Adrenal gland (tissue), 12 donors: ENCODE measurements around the gene NIPSNAP3A. TPM values are rescaled to one million over a fixed set of nuclear protein-coding genes. Genes with fewer than 3 reads are reported as not detected.

Source experiments
- DNase-seq, 7 donors: peaks; one replicate each; pipeline ENCODE4 v3.0.0-alpha.2; 2019 to 2020
- H3K27ac ChIP-seq, 5 donors: fragments of 200-600 bp; sonication (generic) in 4 of 5; 1 replicate in 3 of 5; 2 replicates in 2 of 5; pipeline versions ENCODE4 v1.5.1 to v1.8.0; 2016 to 2020; ENCODE audit warnings: mild to moderate bottlenecking in 1 of 5
- H3K27me3 ChIP-seq: fragments of 200-600 bp; 2 replicates; pipeline ENCODE4 v1.8.0; 2021
- H3K36me3 ChIP-seq, 2 donors: fragments of 200-600 bp; replicated peaks in 1 of 2; 1 replicate in 1 of 2; 2 replicates in 1 of 2; pipeline versions ENCODE4 v1.5.1 to v1.8.0; 2018 to 2022
- H3K4me1 ChIP-seq, 2 donors: fragments of 200-600 bp; replicated peaks in 1 of 2; 1 replicate in 1 of 2; 2 replicates in 1 of 2; pipeline versions ENCODE4 v1.5.1 to v1.8.0; 2018 to 2021
- H3K4me3 ChIP-seq, 4 donors: fragments of 200-600 bp; sonication (generic) in 3 of 4; one replicate each; pipeline ENCODE4 v1.5.1; 2016 to 2018
- H3K9me3 ChIP-seq, 3 donors: fragments of 200-600 bp; sonication (generic) in 1 of 3; replicated peaks in 1 of 3; 1 replicate in 2 of 3; 2 replicates in 1 of 3; pipeline versions ENCODE4 v1.5.1 to v1.8.0; 2016 to 2021
- CTCF ChIP-seq, 6 experiments: fragments of 450-650 bp in 4 of 6; fragments of 200-600 bp in 2 of 6; sonication (generic) in 1 of 6; IDR thresholded peaks; 1 replicate in 5 of 6; 2 replicates in 1 of 6; pipeline versions ENCODE4 v1.5.1 to v1.8.0; 2016 to 2021; ENCODE audit warnings: antibody characterized with exemption in 6 of 6, mild to moderate bottlenecking in 2 of 6, moderate library complexity in 1 of 6
- POLR2A ChIP-seq, 2 donors: fragments of 450-650 bp; IDR thresholded peaks; one replicate each; pipeline ENCODE4 v1.6.1; 2017; ENCODE audit warnings: antibody characterized with exemption in 2 of 2, mild to moderate bottlenecking in 2 of 2, moderate library complexity in 1 of 2
- WGBS, 4 donors: extraction: QIAGEN DNeasy Blood & Tissue Kit in 2 of 4; methylation state at CpG; one replicate each; pipeline versions ENCODE4 v1.1.5 to v1.1.7; 2013 to 2017; 5-methylcytosine and 5-hydroxymethylcytosine counted together
- intact Hi-C, 2 donors: fragments of 100-400 bp; cut with DNase I; formaldehyde crosslinking; loops; one replicate each; pipeline versions ENCODE4 v1.14.1 to v1.15.0; 2022 to 2023
- polyA plus RNA-seq, 3 donors: library from polyadenylated mRNA; stranded (reverse); fragments of 200-250 nt in 2 of 3; fragments of 350-450 nt in 1 of 3; fragmentation: Illumina TruSeq in 1 of 3; extraction: RNeasy Lipid Tissue Mini Kit (QIAGEN cat#74804) in 1 of 3; gene quantifications; one replicate each; pipeline ENCODE4 v1.2.3, GENCODE V29; 2013 to 2014
- total RNA-seq, 9 donors: library from RNA; depleted of rRNA in 4 of 9; stranded (reverse); fragments of >200 nt in 4 of 9; fragments of 120-200 nt in 1 of 9; fragmentation: NEBNext Ultra II Directional in 1 of 9; extraction: Animal tissue kit (Norgen Biotek cat#: 25700) in 1 of 9; gene quantifications; one replicate each; pipeline versions ENCODE4 v1.1.0 to v1.2.4, GENCODE V29; 2013 to 2023
- donor health status: healthy with polysubstance abuse.
- donor health status: Bipolar disorder and iron deficiency.
- donor health status: DM: yes; HTN: yes; CAD: no.
- donor health status: DM: no; HTN: no; CAD: no.
- donor health status: DM: no; HTN: no; CAD: no.
- donor health status: DM: yes; HTN: yes; CAD: no.

NIPSNAP3A gene
- total and polyA plus RNA-seq, 12 donors = 18.3 to 164 (median 43.7) TPM

- no peaks in the 10 kb centered on the region for H3K9me3 ChIP-seq
- TF ChIP-seq CTCF (IDR thresholded peaks at IDR 0.05) (no peak), POLR2A (IDR thresholded peaks at IDR 0.05) (no peak)
- DNase-seq = peak in 1 of 7 donors; percentile 33
- H3K36me3 ChIP-seq = no peaks in the 10 kb centered on the region
- H3K4me3 ChIP-seq = no peak overlapping the region
- intact Hi-C loops = no loop called here
- H3K27me3 ChIP-seq = no peaks in the 10 kb centered on the region
- H3K4me1 ChIP-seq = no peaks in the 10 kb centered on the region
- no peak overlapping the region for H3K27ac ChIP-seq
- WGBS, 4 donors = 92 to 97% (median 95%) methylated on average over 5 of the region's 5 CpGs
These were observed 22.5 kb upstream of the NIPSNAP3A start for GRCh38 chr9:104725014-104725413.

DNA sequence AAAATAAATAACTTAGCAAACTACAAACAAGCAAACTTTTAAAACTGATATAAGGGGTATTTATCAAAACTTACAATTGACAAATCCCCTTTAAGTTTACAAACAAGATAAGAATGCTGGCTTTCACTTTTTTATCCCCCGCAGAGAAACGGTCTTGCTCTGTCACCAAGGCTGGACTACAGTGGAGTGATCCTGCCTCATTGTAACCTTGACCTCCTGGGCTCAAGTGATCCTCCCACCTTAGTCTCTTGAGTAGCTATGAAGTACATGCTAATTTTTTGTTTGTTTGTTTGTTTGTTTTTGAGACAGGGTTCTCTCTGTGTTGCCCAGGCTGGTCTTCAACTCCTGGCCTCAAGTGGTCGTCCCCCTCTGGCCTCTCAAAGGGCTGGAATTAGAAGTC lies 9.0 kb upstream of the NIPSNAP3A start:
- H3K4me3 ChIP-seq = no peak overlapping the region
- H3K27me3 ChIP-seq = no peaks in the 10 kb centered on the region
- 48 to 56% (median 55%) methylated on average over 3 of the region's 3 CpGs for WGBS, 4 donors
- intact Hi-C loops = no loop called here
- peak in 2 of 7 donors; percentile 11 to 19 for DNase-seq
- H3K4me1 ChIP-seq = peaks cover 0 to 6% of the 10 kb centered on the region in 2 donors
- H3K9me3 ChIP-seq = no peaks in the 10 kb centered on the region
- H3K27ac ChIP-seq = no peak overlapping the region
- no peaks in the 10 kb centered on the region for H3K36me3 ChIP-seq
- no peak for TF ChIP-seq POLR2A (IDR thresholded peaks at IDR 0.05)
- no peak for TF ChIP-seq CTCF (IDR thresholded peaks at IDR 0.05)

DNA sequence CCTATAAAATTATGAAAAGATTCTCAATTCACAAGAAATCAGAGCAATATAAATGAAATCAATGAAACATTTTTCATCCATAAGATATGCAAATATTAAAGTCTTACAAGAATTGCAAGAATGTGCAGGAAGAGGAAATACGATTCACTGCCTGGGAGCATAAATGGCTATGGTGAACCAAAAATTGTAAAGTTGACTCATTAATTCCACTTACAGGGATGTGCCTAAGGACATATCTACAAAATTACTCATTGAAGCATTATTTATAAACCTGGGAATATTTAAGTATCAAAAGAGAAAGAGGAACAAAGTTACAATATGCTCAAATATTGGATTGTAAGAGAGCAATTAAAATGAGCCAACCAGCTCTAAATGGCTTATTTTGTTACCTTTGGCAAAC lies 6.9 kb upstream of the NIPSNAP3A start:
- no peak overlapping the region for H3K27ac ChIP-seq
- no peaks in the 10 kb centered on the region for H3K9me3 ChIP-seq
- no peak overlapping the region for H3K4me3 ChIP-seq
- no peak for TF ChIP-seq CTCF (IDR thresholded peaks at IDR 0.05)
- TF ChIP-seq POLR2A (IDR thresholded peaks at IDR 0.05) = no peak
- intact Hi-C loops = no loop called here
- H3K36me3 ChIP-seq = no peaks in the 10 kb centered on the region
- no peaks in the 10 kb centered on the region for H3K27me3 ChIP-seq
- H3K4me1 ChIP-seq = peaks cover 0 to 6% of the 10 kb centered on the region in 2 donors
- no peak for DNase-seq
- 50 to 60% (median 53%) methylated on average over 1 of the region's 1 CpG for WGBS, 4 donors

- Histone ChIP-seq H3K4me1 (peaks cover 0 to 5% of the 10 kb centered on the region in 2 donors), H3K9me3 (no peaks in the 10 kb centered on the region), H3K27ac (no peak overlapping the region), H3K4me3 (no peak overlapping the region), H3K36me3 (no peaks in the 10 kb centered on the region), H3K27me3 (no peaks in the 10 kb centered on the region)
- 26 to 30% (median 29%) methylated on average over 7 of the region's 7 CpGs for WGBS, 4 donors
- peak in 2 of 7 donors; percentile 20 to 27 for DNase-seq
- TF ChIP-seq CTCF (IDR thresholded peaks at IDR 0.05) (peak; percentile 58 to 89 (median 76)), POLR2A (IDR thresholded peaks at IDR 0.05) (no peak)
- intact Hi-C loops = no loop called here
These were observed 4.0 kb upstream of the NIPSNAP3A start for GRCh38 chr9:104743376-104743985.
